HG03571 (cell line): ENCODE results near the gene MED13.

ENCODE experiments used
- ATAC-seq: cut with Tn5 transposase; IDR thresholded peaks from one replicate; pipeline ENCODE4 v1.9.1; 2021; ENCODE audit not compliant: unreplicated experiment

The MED13 gene, protein sequence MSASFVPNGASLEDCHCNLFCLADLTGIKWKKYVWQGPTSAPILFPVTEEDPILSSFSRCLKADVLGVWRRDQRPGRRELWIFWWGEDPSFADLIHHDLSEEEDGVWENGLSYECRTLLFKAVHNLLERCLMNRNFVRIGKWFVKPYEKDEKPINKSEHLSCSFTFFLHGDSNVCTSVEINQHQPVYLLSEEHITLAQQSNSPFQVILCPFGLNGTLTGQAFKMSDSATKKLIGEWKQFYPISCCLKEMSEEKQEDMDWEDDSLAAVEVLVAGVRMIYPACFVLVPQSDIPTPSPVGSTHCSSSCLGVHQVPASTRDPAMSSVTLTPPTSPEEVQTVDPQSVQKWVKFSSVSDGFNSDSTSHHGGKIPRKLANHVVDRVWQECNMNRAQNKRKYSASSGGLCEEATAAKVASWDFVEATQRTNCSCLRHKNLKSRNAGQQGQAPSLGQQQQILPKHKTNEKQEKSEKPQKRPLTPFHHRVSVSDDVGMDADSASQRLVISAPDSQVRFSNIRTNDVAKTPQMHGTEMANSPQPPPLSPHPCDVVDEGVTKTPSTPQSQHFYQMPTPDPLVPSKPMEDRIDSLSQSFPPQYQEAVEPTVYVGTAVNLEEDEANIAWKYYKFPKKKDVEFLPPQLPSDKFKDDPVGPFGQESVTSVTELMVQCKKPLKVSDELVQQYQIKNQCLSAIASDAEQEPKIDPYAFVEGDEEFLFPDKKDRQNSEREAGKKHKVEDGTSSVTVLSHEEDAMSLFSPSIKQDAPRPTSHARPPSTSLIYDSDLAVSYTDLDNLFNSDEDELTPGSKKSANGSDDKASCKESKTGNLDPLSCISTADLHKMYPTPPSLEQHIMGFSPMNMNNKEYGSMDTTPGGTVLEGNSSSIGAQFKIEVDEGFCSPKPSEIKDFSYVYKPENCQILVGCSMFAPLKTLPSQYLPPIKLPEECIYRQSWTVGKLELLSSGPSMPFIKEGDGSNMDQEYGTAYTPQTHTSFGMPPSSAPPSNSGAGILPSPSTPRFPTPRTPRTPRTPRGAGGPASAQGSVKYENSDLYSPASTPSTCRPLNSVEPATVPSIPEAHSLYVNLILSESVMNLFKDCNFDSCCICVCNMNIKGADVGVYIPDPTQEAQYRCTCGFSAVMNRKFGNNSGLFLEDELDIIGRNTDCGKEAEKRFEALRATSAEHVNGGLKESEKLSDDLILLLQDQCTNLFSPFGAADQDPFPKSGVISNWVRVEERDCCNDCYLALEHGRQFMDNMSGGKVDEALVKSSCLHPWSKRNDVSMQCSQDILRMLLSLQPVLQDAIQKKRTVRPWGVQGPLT (N-terminal part only)

DNA sequence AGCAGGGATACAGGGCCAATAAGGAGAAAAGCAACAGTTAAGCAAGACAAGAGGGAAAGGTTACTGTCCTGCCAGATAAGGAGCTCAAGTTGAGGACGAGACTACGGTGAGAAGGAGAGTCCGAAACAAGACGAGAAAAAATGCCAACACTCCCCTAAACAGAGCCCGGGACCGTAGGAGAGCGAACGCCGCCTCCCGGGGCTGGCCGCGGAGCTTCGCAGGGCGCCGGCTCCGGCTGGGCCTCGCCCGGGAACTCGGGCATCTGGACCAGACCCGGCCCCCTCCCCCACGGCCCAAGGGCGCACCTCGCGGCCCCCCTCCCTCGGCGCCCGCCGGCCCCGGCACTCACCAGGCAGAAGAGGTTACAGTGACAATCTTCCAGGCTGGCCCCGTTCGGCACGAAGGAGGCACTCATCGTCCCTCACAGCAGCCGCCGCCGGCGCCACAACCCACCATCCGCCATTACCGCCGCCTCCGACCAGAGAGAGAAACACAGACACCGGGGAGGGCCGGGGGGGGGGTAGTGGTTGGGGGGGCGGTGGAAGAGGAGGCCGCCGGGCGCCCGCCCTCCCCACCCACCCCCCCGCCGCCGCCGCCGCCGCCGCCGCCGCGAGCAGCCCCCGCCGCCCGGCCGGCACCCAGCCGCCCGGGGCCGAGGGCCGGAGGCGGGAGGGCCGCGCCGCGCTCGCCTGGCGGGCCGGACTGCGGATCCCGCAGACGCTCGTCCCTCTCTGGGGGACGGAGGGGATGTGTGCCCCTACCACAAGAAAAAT, at the start of gene MED13:
Gene MED13, minus strand, starts transcription at position 488 of the 773 bp plus-strand sequence. Its CDS starts 73 bp downstream, at position 415.
- ATAC-seq: no peak

DNA sequence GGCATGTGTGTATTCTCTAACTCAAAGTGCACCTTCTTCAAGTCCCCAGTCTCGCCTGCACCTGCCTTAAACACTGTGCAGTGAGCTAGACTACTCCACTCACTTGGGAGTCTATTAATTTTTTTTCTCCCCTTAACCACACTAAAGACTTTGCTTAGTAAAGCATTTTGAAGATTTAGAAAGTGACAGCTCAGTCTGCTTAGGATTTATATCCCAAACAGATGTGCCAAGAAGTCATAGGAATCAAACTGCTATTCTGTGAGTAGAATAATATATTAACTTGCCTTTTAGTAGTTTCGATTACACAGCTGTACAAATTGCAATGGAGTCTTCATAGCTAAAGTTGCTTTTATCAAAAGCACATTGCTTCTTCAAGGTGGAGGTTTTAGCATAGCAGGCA, 47.2 kb upstream of the MED13 start:
- ATAC-seq: no peak

DNA sequence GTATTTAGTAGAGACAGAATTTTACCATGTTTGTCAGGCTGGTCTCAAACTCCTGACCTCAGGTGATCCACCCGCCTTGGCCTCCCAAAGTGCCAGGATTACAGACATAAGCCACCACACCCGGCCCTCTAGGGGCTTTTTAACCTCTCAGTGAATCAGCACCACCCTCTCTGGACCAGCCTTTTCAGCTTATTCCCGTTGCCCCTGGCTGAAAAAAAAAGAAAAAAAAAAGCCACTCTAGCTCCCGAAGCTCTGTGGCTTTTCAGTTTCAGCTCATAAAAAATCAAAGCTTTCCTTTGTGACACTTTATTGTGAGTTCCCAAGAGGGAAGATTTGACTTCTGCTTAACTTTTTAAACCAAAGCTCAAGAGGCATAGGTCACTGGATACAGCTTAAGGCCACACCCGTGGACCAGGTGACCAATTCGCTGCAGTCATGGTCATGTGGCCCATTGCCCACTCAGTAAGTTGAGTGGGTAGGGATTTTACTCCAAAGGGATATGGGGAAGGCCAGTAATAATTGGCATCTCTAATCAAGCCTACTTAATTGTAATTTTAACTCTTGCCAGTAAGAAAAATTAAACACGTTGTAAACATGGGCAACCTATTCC, 46.6 kb upstream of the MED13 start:
- no peak for ATAC-seq

DNA sequence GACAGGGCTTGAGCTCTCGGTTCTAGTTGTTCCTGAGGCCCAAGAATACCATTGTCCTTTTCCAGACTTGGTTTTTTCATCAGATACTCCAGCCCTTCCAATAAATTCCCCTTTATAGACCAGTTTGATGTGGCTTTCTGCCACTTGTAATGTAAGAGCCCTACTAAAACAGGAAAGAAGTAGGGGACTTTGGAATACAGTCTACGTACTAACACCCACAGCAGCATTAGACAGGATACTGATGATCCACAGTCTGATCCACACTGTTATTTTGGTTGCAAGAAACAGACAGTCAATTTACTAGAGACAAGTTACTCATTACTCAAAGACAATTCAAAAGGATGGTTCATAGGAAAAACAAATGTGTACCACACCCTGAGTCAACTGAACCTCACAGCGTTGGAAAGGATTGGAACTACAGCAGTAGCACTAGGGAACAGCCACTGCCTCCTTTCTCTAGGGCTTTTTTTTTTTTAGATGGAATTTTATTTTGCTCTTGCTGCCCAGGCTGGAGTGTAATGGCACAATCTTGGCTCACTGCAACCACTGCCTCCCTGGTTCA, 45.9 kb upstream of the MED13 start:
- no peak for ATAC-seq

DNA sequence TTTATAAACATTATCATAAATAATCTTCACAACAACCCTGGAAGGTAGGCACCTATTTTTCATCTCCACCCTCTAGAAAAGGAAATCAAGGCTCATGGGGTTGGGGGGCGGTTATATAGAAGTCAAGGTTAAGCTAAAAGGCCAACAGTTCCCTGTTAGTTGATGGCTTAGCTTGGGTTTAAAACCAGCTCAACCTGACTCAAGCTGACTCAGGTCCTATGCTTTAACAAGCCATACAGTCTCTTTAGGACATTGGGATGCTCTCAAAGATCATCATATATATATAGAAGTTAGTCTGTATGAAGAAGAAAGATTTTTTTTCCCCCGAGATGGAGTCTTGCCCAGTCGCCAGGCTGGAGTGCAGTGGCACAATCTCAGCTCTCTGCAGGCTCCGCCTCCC, 44.8 kb upstream of the MED13 start:
- no peak for ATAC-seq

DNA sequence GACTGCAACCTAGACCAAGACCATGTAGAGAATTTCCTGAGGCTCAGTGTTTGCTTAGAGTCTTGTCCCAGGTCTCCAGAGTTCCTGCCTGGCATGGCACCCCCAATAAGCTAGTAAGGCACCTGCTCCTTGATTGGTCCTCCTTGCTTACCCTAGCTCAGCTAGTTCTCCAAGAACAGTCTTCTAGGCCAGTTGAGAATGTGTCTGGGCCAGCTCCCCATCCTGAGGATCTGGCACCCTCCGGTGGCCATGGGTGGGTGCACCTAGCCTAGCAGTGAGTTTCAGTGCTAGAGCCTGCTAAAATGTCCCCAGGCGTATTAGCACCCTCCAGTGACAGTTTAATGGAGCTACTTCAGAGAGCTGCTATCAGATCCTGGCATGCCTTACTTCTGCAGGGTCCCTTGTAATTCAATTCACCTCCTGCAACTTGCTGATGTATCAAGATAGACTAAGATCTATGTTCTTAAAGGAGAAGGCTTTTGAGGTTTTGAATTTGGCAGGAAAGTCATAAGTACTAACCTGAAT, 44.4 kb upstream of the MED13 start:
- ATAC-seq: peak; percentile 100

DNA sequence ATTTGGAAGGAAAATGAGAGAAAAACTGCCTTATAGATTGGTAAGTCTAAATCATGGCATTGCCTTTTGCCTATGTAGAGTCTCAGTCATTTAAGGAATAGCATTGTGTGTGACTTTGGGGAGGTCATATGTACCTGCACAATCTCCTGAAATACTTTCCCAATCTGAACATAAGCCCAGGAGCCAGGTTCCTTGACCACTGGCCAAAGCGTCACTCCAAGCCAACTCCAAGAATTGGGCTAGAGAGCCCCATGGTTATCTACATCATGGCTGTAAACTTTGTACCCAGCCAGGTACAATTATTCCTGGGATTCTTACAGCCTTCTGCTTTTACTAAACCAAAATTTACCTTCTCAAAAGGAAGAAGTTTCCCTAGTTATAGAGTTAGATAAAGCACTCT, 40.8 kb upstream of the MED13 start:
- ATAC-seq: no peak

DNA sequence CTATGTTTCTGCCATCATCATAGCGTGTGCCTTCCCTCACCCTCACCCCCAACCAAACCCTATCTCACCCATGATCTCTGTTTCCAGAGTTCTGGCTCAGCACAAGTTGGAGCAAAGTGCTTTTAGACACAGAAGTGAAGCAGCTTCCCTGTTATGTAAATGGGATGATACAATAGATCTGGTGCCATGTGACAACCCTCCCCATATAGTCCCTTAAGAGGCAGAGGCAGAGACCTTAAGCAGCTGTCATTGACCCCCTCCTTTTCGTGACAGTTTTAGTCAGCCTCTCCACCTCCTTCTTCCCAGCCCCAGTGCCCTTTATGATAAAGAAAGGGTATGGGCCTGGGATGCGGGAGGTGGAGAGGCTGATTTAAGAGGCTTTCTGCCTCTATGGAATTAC, 40.3 kb upstream of the MED13 start:
- no peak for ATAC-seq

DNA sequence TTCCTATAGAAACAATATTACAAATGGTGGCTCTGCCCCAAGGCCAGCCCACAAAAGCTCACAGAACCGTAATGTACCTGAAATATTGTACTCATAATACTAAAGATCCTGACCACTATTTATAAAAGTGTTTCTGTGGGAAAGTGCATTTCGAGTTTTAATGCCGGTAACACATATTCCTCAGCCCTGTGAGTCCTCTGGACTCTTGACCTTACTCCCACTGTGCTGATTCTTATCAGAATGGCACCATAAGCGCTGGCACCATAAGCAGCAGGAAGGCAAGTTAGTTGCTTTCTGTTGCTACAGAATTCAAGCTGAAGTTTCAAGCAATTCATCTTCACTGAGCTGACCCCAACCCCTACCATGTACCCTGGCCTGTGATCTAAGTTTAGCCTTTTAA, 36.4 kb upstream of the MED13 start:
- no peak for ATAC-seq

DNA sequence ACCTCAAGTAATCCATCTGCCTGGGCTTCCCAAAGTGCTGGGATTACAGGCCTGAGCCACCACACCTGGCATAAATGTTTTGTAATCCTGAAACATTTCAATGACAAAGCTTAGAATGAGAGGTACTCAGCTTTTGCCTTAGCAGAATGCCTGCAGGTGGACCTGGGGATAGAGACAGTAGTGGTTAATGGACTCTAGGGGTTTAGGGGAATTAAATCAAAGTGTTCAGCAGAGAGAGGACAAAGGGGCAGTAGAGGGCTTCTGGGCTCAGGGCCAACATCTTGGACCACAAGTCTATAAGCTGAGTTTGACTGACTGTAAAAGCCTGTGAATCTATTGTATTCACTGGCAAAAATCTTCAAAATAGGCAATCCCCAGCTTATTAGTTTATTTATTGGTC, 36.0 kb upstream of the MED13 start:
- ATAC-seq: no peak

DNA sequence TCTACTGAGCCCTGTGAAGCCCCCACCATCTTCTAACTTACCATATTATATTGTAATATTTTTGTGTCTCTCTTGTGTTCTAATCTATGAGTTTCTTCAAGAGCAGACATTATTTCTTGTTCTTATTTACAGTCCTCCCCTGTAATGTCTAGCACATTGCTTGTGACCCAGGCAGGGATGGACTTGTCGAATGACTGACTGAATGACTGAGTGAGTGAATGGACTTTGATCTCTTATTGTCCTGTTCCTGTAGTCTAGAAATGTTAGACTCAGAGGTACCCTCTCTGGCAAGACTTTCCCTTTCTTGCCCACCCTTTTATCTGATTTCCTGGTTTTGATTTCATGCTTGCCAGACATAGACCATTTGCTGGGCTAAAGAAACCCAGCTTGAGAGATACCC, 35.0 kb upstream of the MED13 start:
- ATAC-seq: no peak

DNA sequence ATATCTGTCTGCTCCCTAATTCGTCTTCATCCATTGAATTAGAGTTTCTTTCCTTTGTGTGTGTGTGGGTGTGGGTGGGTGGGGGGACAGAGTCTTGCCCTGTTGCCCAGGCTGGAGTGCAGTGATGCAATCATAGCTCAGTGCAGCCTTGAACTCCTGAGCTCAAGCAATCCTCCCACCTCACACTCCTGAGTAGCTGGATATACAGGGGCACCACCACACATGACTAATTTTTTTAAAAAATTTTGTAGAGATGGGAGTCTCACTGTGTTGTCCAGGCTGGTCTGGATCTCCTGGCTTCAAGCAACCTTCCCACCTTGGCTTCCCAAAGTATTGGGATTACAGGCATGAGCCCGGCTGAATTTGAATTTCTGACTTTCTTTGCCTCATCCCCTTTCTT, 34.5 kb upstream of the MED13 start:
- ATAC-seq: no peak

DNA sequence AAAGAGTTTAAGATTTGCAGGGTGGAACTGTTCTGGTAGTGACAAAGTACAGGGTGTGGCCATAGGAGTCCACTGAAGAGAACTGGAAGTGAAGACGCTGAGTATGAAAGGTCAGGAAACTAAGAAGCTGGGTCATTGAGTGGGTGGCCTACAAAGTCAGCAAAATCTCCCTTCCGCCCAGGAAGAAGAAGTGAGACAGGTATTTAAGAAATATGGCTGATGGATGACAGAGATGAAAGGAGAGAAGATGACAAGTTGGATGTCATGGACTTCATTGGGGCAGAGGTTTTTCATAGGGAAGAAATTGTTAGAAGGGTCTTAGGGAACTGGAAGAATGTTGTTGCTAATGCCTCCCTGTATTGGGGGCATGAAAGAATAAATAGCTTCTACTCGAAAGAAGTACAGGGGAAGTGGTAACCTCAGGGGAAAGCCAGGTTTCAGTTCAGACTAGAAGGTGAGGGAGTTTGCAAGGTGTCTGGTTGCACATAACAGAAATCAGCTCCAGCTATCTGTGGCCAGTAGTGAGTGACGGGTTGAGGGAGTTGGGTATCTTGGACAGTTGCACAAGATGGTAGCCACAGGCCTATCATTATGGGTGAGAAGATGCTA, 33.6 kb upstream of the MED13 start:
- ATAC-seq: peak; percentile 92

DNA sequence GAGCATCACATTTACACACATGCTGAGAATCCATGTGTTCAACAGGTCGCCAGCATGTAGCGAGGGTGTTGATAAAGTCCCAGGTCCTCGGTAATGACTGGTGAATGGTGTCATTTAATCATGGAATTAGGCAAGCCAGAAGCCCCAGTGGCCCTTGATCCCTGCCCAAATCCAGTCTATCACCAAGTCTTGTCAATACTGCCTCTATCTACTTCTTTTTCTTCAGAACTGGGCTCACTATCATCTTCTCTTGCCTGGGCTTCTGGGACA, 31.3 kb upstream of the MED13 start:
- no peak for ATAC-seq

DNA sequence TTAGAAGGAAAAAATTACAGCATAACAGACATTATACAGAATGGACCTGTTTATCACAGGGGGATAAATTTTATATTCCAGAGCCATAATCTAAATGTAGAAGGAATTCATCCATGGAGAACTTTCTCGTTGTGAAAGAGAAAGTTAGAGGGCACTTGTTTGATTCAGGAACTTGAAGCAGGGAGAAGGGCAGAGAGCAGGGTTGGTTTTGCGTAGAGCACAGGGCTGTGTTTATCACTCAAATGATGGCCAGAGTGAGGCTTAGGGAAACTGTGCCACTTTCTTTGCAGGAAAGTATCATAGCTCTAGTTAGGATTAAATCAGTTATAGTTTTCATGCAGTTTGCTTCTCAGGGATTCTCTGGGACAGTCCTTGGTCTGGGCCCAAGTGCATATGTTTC, 29.1 kb upstream of the MED13 start:
- ATAC-seq: no peak

DNA sequence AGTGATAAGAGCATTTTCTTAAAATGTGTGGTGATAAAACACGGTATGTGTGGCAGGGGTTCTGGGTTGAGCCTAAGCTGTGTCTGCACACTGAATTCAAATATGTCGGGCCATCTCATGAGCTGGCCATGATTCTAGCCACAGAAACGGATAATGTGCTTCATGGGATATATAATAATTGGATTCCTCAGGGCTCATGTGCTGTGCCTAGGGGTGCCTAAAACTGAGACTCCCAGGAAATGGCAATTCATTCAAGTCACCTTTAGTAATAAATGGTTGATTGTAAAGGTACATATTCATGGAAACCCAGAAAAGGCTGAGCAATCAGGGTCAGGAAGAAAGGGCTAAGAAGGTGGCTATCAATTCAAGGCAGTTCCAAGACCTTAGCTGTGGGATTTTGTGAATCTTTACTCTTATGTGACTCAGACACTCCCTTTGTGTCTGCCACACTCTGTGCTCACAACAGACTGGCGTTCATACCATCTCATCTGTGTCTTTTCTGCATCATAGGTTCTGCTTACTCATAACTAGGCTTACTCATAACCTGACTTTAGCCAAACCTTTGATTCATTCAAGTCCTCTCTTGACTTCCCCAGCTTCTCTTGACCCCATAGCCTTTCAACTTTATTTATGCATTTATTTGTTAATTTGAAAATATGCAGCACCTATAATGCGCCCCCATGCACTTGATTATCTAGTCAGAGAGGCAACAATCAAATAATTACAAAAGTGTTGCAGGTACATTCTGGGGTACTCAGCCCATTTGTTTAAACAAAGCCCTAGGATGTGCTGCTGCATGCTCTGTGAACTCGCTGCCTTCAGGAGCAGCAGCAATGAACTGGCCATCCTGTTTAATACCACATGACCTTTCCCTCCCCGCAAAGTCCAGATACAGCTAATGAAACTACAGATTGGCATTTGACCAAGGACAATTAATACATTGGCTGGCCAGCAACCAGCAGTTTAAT, 28.4 kb upstream of the MED13 start:
- peak; percentile 98 for ATAC-seq

DNA sequence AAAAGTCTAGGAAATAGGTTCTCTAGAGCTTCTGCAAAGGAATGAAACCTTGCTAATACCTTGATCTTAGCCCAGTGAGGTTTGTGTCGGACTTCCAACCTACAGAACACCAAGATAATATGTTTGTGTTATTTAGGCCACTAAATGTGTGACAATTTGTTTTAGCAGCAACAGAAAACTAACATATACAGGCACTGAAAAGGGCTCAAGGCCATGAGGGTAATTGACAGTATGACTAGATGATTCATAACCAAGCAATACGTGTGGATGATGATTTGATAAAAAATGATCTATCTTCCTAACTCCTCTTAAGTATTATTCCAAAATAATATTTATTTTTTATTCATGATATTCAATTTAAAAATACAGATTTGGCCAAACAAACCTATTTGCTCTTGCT, 27.7 kb upstream of the MED13 start:
- ATAC-seq: no peak

DNA sequence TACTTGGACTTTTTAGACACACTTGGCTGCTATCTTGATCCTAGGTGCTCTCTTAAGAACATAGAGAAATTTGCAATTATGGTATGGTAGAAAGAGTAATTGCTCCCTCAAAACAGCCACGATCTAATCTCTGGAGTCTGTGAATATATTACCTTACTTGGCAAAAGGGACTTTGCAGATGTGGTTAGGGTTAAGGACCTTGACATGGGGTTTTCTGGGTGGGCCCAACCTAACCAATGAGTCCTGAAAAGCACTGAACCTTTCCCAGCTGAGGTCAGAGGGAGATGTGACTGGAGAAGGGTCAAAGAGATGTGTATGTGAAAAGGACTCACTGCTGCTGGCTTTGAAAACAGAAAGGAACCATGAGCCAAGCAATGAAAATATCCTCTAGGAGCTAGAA, 26.7 kb upstream of the MED13 start:
- ATAC-seq: no peak
